ENCODE measurements around the gene C3AR1.

- peak in 1 of 2 donors; percentile 77 for TF ChIP-seq POLR2A (IDR thresholded peaks at IDR 0.05)
- no peak for TF ChIP-seq CTCF (IDR thresholded peaks at IDR 0.05)
- peak in 1 of 2 donors; percentile 75 for TF ChIP-seq POLR2AphosphoS5 (IDR thresholded peaks at IDR 0.05; ENCODE audit: insufficient read depth in 1 of 2, low read depth in 1 of 2)
Observed at GRCh38 chr12:8032242-8033152, 33.7 kb downstream of the C3AR1 start, which contains the start of gene FOXJ2.

Data from vagina (tissue), 2 donors.